ENCODE data around the gene KIAA1671.

The KIAA1671 gene

DNA sequence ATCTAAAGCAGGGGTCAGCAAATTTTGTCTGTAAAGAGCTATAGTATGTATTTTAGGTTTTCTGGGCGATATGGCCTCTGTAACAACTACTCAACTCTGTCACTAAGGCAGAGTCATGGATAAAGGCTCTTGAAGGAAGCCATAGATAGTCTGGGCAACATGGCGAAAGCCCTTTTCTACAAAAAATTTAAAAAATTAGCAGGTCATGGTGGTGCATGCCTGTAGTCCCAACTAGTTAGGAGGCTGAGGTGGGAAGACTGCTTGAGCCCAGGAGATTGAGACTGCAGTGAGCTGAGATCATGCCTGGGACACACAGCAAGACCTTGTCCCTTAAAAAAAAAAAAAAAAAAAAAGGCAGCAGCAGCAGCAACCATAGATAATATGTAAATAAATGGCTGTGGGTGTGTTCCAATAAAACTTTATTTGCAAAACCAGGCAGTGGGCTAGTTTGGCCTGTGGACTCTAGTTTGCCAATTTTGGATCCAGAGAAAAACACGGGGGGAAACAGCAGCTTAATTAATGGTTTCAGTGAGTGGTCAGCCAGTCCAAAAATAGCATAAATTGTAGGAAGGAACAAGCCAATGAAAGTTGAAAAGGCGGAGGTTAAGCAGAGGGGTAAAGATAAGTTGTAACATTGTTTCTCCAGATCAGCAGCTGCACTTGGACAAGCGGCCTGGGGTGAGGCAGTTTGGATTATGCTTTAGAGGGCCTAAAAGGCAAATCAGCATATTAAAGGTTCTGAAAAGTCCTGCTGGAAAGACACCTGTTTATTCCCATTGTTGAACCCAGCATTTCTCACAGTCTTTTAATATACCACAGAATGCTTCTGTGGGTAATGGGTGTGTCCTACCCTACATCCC is 62.6 kb downstream of the KIAA1671 start:
- no peak for DNase-seq (ENCODE audit: low spot score)

DNA sequence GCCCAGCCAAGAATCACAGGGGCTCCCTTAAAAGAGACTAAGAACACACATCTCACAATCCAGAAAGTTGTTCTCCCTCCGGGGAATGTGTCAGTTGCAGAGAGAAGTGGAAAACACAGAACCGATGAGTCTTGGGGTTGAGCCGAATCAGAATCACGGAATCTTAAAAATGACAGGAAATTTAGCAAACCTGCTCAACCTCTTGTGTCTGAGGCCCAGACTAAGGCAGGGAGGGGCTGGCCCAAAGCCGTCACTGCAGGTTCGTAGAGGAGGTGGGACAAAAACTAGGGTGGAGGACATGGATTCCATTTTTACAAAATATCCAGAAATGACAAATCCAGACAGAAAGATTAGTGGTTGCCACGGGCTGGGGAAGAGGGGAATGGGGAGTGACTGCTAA is 63.8 kb downstream of the KIAA1671 start:
- no peak for DNase-seq (ENCODE audit: low spot score)

- no peak for DNase-seq (ENCODE audit: low spot score)
Measured at GRCh38 chr22:25018009-25018408, 65.5 kb downstream of the KIAA1671 start.

- no peak for DNase-seq (ENCODE audit: low spot score)
Measured at GRCh38 chr22:25019427-25020184, 67.1 kb downstream of the KIAA1671 start.

DNA sequence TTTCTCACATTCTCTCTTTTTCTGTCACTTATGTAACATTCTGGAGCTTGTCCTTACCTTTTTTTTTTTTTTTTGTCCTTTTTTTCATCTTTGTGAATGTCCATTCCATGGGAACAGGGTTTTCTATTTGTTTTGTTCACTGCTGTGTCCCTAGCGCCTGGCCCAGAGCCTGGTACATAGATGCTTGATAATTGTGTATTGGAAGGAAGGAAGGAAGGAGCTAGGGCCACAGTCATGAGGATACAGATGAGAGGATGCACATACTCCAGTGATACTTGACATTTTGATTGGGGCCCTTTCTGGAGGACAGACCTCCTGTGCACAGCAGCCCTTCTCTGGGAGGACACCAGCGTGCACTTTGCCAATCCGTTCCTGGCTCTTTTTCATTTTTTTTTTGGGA is 68.9 kb downstream of the KIAA1671 start:
- DNase-seq (ENCODE audit: low spot score): no peak

DNA sequence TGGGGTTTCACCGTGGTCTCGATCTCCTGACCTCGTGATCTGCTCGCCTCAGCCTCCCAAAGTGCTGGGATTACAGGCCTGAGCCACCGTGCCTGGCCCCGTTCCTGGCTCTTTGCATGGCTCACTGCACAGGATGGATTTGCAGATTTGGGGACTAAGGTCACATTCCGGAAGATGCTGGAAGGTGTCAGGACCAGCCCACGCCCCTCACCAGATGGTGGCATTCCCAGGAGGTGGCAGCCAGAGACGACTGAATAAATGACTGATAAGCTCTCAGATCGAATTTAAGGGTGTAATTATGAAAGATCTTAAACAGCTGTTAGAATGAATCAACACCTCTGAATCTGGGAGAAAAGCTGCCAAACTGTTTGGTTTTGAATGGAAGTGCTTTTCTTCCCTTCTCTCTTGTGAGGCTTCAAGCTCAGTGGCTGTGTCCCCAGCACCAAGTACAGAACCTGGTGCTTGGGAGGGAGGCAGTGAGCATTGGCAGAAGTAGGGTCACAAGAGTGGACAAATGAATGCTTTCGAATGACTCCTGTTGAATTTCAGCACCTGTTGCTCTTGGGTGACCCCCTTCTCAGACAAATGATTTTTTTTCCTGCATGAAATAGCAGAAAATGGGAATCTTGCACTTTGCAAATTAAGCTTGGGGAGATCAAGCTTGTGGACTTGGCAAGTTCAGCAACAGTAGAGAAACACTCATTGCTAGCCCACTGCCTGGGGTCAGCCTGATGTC is 69.6 kb downstream of the KIAA1671 start:
- no peak for DNase-seq (ENCODE audit: low spot score)

- no peak for DNase-seq (ENCODE audit: low spot score)
Measured at GRCh38 chr22:25023879-25024278, 71.4 kb downstream of the KIAA1671 start.

GRCh38 chr22:25024895-25025294 is 72.4 kb downstream of the KIAA1671 start:
- no peak for DNase-seq (ENCODE audit: low spot score)

GRCh38 chr22:25025491-25026400 is 73.2 kb downstream of the KIAA1671 start:
- no peak for DNase-seq (ENCODE audit: low spot score)

DNA sequence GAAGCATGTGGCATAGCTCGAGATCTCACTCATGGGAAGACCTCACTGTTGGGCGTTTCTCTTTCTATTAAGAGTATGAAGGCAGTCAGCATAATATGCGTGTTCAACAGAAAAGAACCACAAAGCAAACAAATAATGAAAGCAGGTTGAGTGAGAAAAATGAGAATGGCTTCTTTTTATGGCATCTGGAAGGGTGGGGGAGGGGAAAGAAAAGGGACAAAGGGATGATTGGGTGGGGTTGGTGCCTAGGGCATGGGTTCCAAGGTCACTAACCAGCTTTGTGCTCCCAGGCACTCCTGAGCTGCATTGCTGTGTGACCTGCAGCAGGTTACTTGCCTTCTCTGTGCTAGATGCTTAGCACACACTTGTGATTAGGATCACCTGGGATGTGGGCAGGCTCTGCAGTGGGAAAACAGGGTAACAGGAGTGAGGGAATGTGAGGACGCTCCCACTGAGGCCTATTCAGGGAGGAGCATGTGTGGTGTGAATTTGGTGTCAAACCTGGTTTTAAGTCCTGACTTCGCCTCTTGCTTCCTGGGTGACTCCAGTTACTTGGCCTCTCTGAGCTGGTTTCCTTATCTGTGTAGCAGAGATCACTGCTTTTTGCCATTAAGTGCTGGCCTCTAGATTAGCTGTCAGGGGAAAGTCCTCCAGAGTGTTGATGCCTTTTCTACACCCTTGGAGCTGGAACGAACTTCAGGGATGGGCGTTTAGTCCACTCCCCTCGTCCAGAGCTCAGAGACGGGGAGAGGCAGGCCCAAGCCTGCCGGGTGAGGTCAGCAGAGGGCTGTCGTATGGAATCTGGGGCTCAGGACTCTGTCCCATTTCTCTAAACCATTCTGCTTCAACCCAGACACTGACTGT is 74.8 kb downstream of the KIAA1671 start:
- no peak for DNase-seq (ENCODE audit: low spot score)

DNA sequence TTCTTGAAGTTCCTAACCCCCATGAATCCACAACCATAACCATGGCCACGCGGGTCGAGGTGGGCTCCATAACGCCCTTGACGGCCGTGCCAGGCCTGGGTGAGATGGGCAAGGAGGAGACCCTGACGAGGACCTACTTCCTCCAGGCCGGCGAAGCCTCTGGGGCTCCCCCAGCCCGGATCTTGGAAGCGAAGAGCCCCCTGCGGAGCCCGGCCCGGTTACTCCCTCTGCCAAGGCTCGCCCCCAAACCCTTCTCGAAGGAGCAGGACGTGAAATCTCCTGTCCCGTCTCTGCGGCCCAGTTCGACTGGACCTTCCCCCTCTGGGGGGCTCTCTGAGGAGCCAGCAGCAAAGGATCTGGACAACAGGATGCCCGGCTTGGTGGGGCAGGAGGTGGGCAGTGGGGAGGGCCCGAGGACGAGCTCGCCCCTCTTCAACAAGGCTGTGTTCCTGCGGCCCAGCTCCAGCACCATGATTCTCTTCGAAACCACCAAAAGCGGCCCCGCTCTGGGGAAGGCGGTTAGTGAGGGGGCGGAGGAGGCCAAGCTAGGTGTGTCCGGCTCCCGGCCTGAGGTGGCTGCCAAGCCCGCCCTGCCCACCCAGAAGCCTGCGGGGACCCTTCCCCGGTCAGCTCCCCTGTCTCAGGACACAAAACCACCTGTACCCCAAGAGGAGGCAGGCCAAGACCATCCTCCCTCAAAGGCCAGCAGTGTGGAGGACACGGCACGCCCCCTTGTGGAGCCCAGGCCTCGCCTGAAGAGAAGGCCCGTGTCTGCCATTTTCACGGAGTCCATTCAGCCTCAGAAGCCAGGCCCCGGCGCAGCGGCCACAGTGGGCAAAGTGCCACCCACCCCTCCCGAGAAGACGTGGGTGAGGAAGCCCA is 75.7 kb downstream of the KIAA1671 start:
- no peak for DNase-seq (ENCODE audit: low spot score)

DNA sequence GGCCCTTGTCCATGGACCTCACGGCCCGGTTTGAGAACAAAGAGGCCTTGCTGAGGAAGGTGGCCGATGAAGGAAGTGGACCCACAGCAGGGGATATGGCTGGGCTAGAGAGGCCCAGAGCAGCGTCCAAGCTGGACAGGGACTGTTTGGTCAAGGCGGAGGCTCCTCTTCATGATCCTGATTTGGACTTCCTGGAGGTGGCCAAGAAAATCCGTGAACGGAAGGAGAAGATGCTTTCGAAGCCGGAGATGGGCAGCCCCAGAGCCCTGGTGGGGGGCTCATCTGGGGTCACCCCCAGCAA is 76.3 kb downstream of the KIAA1671 start:
- DNase-seq (ENCODE audit: low spot score): no peak

DNA sequence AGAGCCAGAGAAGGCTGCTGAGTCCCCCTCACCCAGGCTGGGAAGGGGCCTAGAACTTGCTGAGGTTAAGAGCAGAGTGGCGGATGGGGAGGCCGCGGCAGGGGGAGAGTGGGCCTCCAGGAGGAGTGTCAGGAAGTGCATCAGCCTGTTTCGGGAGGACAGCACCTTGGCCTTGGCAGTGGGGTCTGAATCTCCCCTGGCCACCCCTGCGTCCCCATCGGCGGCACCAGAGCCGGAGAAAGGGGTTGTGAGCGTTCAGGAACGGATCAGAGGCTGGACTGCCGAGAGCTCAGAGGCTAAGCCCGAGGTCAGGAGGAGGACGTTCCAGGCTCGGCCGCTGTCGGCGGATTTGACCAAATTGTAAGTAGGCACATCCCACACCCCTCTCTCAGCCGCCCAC is 76.7 kb downstream of the KIAA1671 start:
- no peak for DNase-seq (ENCODE audit: low spot score)

DNA sequence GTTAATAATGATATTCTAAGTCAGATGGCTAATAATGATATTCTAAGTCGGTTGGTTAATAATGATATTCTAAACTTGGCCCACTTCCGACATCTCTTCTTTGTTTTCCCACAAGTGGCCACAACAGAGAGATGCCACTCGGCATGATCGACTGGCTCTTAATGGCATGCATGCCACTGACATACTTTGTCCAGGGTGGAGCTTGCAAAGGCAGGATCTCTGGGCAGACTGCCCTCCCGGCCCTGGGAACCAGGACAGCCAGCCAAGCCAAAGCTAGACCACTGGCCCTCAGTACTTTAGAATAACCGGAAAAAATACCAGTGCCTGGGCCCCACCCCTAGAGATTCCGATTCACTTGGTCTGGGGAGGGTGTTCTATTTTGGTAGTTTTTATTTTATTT is 78.1 kb downstream of the KIAA1671 start:
- no peak for DNase-seq (ENCODE audit: low spot score)

GRCh38 chr22:25032066-25032465 is 79.5 kb downstream of the KIAA1671 start:
- no peak for DNase-seq (ENCODE audit: low spot score)

- DNase-seq (ENCODE audit: low spot score): no peak
Measured at GRCh38 chr22:25035715-25036114, 83.2 kb downstream of the KIAA1671 start.

DNA sequence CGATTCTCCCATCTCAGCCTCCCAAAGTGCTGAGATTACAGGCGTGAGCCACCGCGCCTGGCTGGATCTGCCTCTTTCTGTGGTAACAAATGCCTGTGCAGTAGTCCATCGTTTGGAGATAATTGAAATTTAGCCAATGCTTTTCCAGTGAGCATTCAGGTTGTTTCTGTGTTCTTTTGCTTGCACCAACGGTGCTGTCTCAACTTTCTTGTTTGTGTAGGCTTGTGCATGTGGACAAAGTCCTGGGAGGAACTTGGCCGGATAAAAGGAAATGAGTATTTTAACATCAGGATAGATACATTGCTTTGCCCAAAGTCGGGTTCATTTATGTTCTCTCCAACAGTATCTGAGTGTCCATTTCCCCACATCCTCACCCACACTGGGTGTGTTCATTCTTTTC is 85.7 kb downstream of the KIAA1671 start:
- no peak for DNase-seq (ENCODE audit: low spot score)

DNA sequence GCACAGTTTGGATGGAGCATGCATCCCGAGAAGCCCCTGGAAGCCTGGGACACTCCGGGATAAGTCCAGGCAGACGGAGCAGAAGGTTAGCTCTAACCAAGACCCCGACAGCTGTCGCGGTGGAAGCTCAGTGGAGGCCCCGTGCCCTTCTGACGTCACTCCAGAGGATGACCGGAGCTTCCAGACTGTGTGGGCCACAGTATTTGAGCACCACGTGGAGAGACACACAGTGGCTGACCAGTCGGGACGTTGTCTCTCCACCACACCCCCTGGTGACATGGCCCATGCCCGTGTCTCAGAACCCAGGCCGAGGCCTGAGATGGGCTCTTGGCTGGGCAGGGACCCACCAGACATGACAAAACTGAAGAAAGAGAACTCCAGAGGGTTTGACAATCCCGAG is 86.3 kb downstream of the KIAA1671 start:
- DNase-seq (ENCODE audit: low spot score): no peak

GRCh38 chr22:25039255-25039654 is 86.7 kb downstream of the KIAA1671 start:
- no peak for DNase-seq (ENCODE audit: low spot score)

DNA sequence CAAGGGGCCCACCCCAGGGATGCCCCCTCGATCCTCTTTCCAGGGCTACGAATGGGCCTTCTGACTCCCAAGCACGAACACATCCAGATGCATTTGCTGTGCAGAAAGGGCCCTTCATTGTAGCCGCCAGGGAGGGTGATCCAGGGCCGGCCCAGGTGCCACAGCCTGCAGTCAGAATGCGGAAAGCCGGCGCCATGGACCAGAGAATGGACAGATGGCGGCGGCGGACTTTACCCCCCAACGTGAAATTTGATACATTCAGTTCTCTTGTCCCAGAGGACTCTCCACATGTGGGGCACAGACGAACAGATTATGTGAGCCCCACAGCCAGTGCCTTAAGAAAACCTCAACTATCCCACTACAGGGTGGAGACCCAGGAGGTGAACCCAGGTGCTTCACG is 87.2 kb downstream of the KIAA1671 start:
- DNase-seq (ENCODE audit: low spot score): no peak

Measured in HuH-7.5 (cell line).